ENCODE data around the gene HAAO.

DNA sequence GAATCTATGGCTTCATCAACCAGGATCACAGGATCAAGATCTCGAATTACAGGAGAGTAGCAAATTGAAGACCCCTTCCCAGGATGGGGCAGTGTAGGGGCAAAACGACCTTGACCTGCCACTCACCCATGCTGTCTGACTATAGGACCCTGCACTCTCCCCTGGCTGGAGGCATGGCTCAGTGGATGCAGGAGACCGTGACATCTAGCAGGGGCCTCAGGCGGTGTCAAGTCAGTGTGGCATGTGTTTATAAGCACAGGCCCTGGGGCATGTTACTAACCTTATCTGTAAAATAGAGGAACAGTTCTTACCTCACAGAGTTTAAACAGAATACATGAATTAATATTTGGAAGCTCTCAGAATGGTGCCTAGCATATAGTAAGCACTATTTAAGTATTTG lies 3.5 kb downstream of the HAAO start:
- TF ChIP-seq EP300 (IDR thresholded peaks at IDR 0.05; ENCODE audit: borderline replicate concordance in 1 of 2, low read depth in 2 of 2, low read length in 2 of 2) (no peak), TAF1 (IDR thresholded peaks at IDR 0.05; ENCODE audit: low read depth, low read length) (no peak), GABPA (IDR thresholded peaks at IDR 0.05; ENCODE audit: borderline replicate concordance, insufficient read depth, low read length) (no peak), RBBP5 (IDR thresholded peaks at IDR 0.05; ENCODE audit: borderline replicate concordance, low read depth, low read length) (no peak), EZH2 (IDR thresholded peaks at IDR 0.05; ENCODE audit: low read depth, low read length, severe bottlenecking) (no peak), ZNF274 (IDR thresholded peaks at IDR 0.05; ENCODE audit: borderline replicate concordance, extremely low read depth, low read length) (no peak), SIN3A (conservative IDR thresholded peaks at IDR 0.05 in 1 of 2, IDR thresholded peaks at IDR 0.05 in 1 of 2; ENCODE audit: low read depth in 1 of 2, low read length in 2 of 2) (no peak), TEAD4 (IDR thresholded peaks at IDR 0.05; ENCODE audit: low read depth, low read length) (no peak), BCL11A (IDR thresholded peaks at IDR 0.05; ENCODE audit: low read depth in 2 of 2, low read length in 2 of 2) (no peak), RNF2 (IDR thresholded peaks at IDR 0.05; ENCODE audit: borderline replicate concordance, low read depth, low read length, missing control alignments, poor library complexity, severe bottlenecking) (no peak), POLR2AphosphoS5 (IDR thresholded peaks at IDR 0.05; ENCODE audit: low read depth, low read length) (no peak), CEBPB (IDR thresholded peaks at IDR 0.05; ENCODE audit: low read depth, low read length) (no peak), GTF2F1 (IDR thresholded peaks at IDR 0.05; ENCODE audit: borderline replicate concordance, low read depth, low read length) (no peak)
- TF ChIP-seq, protein P1, sequence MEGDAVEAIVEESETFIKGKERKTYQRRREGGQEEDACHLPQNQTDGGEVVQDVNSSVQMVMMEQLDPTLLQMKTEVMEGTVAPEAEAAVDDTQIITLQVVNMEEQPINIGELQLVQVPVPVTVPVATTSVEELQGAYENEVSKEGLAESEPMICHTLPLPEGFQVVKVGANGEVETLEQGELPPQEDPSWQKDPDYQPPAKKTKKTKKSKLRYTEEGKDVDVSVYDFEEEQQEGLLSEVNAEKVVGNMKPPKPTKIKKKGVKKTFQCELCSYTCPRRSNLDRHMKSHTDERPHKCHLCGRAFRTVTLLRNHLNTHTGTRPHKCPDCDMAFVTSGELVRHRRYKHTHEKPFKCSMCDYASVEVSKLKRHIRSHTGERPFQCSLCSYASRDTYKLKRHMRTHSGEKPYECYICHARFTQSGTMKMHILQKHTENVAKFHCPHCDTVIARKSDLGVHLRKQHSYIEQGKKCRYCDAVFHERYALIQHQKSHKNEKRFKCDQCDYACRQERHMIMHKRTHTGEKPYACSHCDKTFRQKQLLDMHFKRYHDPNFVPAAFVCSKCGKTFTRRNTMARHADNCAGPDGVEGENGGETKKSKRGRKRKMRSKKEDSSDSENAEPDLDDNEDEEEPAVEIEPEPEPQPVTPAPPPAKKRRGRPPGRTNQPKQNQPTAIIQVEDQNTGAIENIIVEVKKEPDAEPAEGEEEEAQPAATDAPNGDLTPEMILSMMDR (IDR thresholded peaks at IDR 0.05; ENCODE audit: control extremely low read depth in 1 of 3, insufficient read depth in 1 of 3, low read depth in 1 of 3, low read length in 3 of 3): no peak

Measured in H1 (cell line).